ENCODE results near the gene FJX1.

Gene FJX1

DNA sequence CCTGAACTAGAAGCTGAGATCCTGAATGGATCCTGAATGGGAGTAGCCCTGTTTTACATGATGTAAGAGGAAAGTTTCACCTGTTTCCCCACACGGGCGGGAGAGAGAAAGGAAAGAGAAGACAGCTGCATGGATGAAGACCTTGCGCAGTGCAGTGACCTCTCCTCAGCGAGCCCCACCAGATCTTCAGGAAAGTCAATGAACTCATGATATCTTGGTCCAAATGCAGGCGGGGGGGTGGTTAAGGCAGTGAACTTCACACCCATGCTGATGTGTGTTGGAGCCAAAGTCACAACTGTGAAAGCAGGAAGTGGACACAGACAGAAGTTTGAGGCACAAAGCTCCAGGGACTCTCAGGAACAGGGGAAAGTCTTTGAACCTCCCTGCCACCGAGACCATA is 8.6 kb upstream of the FJX1 start:
- Histone ChIP-seq H3K79me1 (ENCODE audit: low read length) (no peaks in the 10 kb centered on the region), H3K4me1 (ENCODE audit: control insufficient read depth, low read depth, low read length) (no peaks in the 10 kb centered on the region), H2BK120ac (ENCODE audit: low read depth, low read length) (no peak overlapping the region), H3K27ac (ENCODE audit: low read depth, low read length) (no peak overlapping the region), H2BK5ac (ENCODE audit: low read length) (no peak overlapping the region), H3K4ac (ENCODE audit: low read depth, low read length) (no peak overlapping the region), H3K23ac (ENCODE audit: low read length) (no peak overlapping the region), H4K5ac (ENCODE audit: low read length) (no peak overlapping the region), H3K56ac (ENCODE audit: low read length) (no peak overlapping the region), H3K4me2 (ENCODE audit: low read length) (no peak overlapping the region), H3K27me3 (ENCODE audit: insufficient read depth, low read length, poor library complexity) (no peaks in the 10 kb centered on the region), H3K36me3 (ENCODE audit: control insufficient read depth, insufficient read depth, low read length) (no peaks in the 10 kb centered on the region), H4K8ac (ENCODE audit: low read depth, low read length) (no peak overlapping the region), H3K4me3 (ENCODE audit: low read length) (no peak overlapping the region), H3K18ac (ENCODE audit: low read length) (no peak overlapping the region), H3K9ac (ENCODE audit: low read length) (no peak overlapping the region), H2AK5ac (ENCODE audit: low read length) (no peak overlapping the region), H2BK15ac (replicated peaks; ENCODE audit: low read depth) (no peak overlapping the region), H3K79me2 (ENCODE audit: control insufficient read depth, insufficient read depth, low read length) (no peaks in the 10 kb centered on the region)
- no CpG with 5 or more reads among the region's 6 CpGs for WGBS (ENCODE audit: extremely low coverage, insufficient coverage, low lambda C conversion rate)
- no peak for DNase-seq

DNA sequence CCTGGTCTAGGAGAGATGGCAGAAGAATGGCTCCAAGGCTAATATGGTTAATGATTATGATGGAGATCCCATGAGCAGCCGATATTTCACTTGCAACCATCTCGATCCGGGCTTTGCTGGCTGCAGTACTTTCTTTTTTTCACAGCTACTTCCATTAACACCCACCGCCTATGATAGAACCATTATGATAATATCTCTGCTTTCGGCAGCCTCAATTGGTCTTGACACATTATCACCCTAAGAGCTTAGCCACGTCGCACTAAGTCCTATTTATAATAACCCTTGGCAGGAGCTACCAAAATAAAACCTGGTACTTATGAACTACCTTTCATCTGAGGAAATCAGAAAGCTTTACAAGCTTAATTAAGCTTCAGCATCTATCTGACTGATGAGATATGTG is 7.6 kb upstream of the FJX1 start:
- Histone ChIP-seq H3K4ac (ENCODE audit: low read depth, low read length) (no peak overlapping the region), H3K56ac (ENCODE audit: low read length) (no peak overlapping the region), H2BK15ac (replicated peaks; ENCODE audit: low read depth) (no peak overlapping the region), H2AK5ac (ENCODE audit: low read length) (no peak overlapping the region), H3K4me1 (ENCODE audit: control insufficient read depth, low read depth, low read length) (no peaks in the 10 kb centered on the region), H3K79me2 (ENCODE audit: control insufficient read depth, insufficient read depth, low read length) (no peaks in the 10 kb centered on the region), H3K36me3 (ENCODE audit: control insufficient read depth, insufficient read depth, low read length) (no peaks in the 10 kb centered on the region), H4K8ac (ENCODE audit: low read depth, low read length) (no peak overlapping the region), H2BK5ac (ENCODE audit: low read length) (no peak overlapping the region), H3K27ac (ENCODE audit: low read depth, low read length) (no peak overlapping the region), H3K4me3 (ENCODE audit: low read length) (no peak overlapping the region), H3K9ac (ENCODE audit: low read length) (no peak overlapping the region), H2BK120ac (ENCODE audit: low read depth, low read length) (no peak overlapping the region), H4K5ac (ENCODE audit: low read length) (no peak overlapping the region), H3K4me2 (ENCODE audit: low read length) (no peak overlapping the region), H3K79me1 (ENCODE audit: low read length) (no peaks in the 10 kb centered on the region), H3K23ac (ENCODE audit: low read length) (no peak overlapping the region), H3K27me3 (ENCODE audit: insufficient read depth, low read length, poor library complexity) (no peaks in the 10 kb centered on the region), H3K18ac (ENCODE audit: low read length) (no peak overlapping the region)
- WGBS (ENCODE audit: extremely low coverage, insufficient coverage, low lambda C conversion rate) = no CpG with 5 or more reads among the region's 7 CpGs
- DNase-seq = no peak

DNA sequence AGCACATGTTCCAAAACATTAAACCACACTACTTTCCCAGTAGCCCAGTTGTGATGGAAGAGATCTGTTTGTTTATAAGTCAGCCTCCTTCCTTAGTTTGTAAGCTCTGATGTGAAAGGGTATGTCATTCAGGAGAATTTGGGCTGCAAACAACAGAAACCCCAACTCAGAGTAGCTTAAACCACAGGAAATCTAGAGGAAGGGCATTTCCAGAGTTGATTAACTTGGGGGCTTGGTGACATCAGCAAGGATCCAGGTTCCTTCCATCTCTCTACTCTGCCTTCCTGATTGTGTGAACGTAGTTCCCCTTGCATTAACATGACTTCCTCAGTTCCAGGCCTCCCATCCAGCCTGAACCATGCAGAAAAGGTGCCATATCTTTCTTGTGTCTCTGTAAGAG is 6.5 kb upstream of the FJX1 start:
- no peak overlapping the region for H4K8ac ChIP-seq (ENCODE audit: low read depth, low read length)
- H3K4me3 ChIP-seq (ENCODE audit: low read length) = no peak overlapping the region
- no peak overlapping the region for H3K27ac ChIP-seq (ENCODE audit: low read depth, low read length)
- no peaks in the 10 kb centered on the region for H3K27me3 ChIP-seq (ENCODE audit: insufficient read depth, low read length, poor library complexity)
- H3K4ac ChIP-seq (ENCODE audit: low read depth, low read length) = no peak overlapping the region
- no CpG with 5 or more reads among the region's 1 CpG for WGBS (ENCODE audit: extremely low coverage, insufficient coverage, low lambda C conversion rate)
- no peaks in the 10 kb centered on the region for H3K79me1 ChIP-seq (ENCODE audit: low read length)
- no peak overlapping the region for H3K56ac ChIP-seq (ENCODE audit: low read length)
- no peak for DNase-seq
- no peaks in the 10 kb centered on the region for H3K36me3 ChIP-seq (ENCODE audit: control insufficient read depth, insufficient read depth, low read length)
- H3K9ac ChIP-seq (ENCODE audit: low read length) = no peak overlapping the region
- no peak overlapping the region for H2AK5ac ChIP-seq (ENCODE audit: low read length)
- no peak overlapping the region for H3K4me2 ChIP-seq (ENCODE audit: low read length)
- no peak overlapping the region for H2BK15ac ChIP-seq (replicated peaks; ENCODE audit: low read depth)
- H3K4me1 ChIP-seq (ENCODE audit: control insufficient read depth, low read depth, low read length) = no peaks in the 10 kb centered on the region
- no peak overlapping the region for H2BK120ac ChIP-seq (ENCODE audit: low read depth, low read length)
- H2BK5ac ChIP-seq (ENCODE audit: low read length) = no peak overlapping the region
- peak overlapping the region; percentile 29 for H3K23ac ChIP-seq (ENCODE audit: low read length)
- H4K5ac ChIP-seq (ENCODE audit: low read length) = no peak overlapping the region
- H3K79me2 ChIP-seq (ENCODE audit: control insufficient read depth, insufficient read depth, low read length) = no peaks in the 10 kb centered on the region
- no peak overlapping the region for H3K18ac ChIP-seq (ENCODE audit: low read length)

DNA sequence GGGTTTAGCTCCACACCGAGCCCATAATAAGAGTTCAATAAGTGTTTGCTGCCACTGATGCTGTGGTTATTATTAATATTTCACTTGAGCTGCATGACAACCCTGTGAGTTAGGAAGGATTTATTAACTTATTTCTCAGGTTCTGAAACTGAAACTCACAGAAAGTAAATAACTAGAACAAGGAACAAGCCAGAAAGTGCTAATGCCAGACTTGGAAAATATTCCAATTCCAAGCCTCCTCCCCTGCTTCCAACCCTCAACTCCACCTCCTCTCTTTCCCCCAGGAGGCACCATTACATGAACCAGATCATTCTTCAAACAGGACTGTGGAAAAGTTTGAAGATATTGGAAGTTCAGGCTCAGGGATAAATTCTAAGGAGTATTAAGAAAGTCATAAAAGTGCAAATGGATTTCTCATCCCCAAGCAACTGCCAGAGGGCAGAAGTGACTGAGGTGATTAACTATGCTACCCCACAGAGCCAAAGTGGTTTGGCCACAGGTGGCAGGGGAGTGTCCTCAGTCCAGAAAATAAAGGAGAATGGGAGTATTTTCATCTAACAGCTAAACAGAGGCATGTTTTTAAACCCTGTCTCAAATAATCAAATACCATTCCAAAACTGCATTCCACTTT is 3.2 kb upstream of the FJX1 start:
- H3K4ac ChIP-seq (ENCODE audit: low read depth, low read length) = no peak overlapping the region
- H2AK5ac ChIP-seq (ENCODE audit: low read length) = no peak overlapping the region
- H3K79me1 ChIP-seq (ENCODE audit: low read length) = no peaks in the 10 kb centered on the region
- H3K27ac ChIP-seq (ENCODE audit: low read depth, low read length) = no peak overlapping the region
- no peak overlapping the region for H2BK15ac ChIP-seq (replicated peaks; ENCODE audit: low read depth)
- H3K56ac ChIP-seq (ENCODE audit: low read length) = no peak overlapping the region
- H3K18ac ChIP-seq (ENCODE audit: low read length) = no peak overlapping the region
- H3K36me3 ChIP-seq (ENCODE audit: control insufficient read depth, insufficient read depth, low read length) = no peaks in the 10 kb centered on the region
- no peak overlapping the region for H3K9ac ChIP-seq (ENCODE audit: low read length)
- H2BK5ac ChIP-seq (ENCODE audit: low read length) = no peak overlapping the region
- H2BK120ac ChIP-seq (ENCODE audit: low read depth, low read length) = no peak overlapping the region
- no peak overlapping the region for H3K4me2 ChIP-seq (ENCODE audit: low read length)
- no peak overlapping the region for H4K8ac ChIP-seq (ENCODE audit: low read depth, low read length)
- H3K27me3 ChIP-seq (ENCODE audit: insufficient read depth, low read length, poor library complexity) = no peaks in the 10 kb centered on the region
- H3K79me2 ChIP-seq (ENCODE audit: control insufficient read depth, insufficient read depth, low read length) = peaks cover 6% of the 10 kb centered on the region
- WGBS (ENCODE audit: extremely low coverage, insufficient coverage, low lambda C conversion rate) = no CpG with 5 or more reads among the region's 1 CpG
- DNase-seq = peak; percentile 42
- H3K4me1 ChIP-seq (ENCODE audit: control insufficient read depth, low read depth, low read length) = peaks cover 4% of the 10 kb centered on the region
- no peak overlapping the region for H4K5ac ChIP-seq (ENCODE audit: low read length)
- H3K4me3 ChIP-seq (ENCODE audit: low read length) = no peak overlapping the region
- H3K23ac ChIP-seq (ENCODE audit: low read length) = no peak overlapping the region

DNA sequence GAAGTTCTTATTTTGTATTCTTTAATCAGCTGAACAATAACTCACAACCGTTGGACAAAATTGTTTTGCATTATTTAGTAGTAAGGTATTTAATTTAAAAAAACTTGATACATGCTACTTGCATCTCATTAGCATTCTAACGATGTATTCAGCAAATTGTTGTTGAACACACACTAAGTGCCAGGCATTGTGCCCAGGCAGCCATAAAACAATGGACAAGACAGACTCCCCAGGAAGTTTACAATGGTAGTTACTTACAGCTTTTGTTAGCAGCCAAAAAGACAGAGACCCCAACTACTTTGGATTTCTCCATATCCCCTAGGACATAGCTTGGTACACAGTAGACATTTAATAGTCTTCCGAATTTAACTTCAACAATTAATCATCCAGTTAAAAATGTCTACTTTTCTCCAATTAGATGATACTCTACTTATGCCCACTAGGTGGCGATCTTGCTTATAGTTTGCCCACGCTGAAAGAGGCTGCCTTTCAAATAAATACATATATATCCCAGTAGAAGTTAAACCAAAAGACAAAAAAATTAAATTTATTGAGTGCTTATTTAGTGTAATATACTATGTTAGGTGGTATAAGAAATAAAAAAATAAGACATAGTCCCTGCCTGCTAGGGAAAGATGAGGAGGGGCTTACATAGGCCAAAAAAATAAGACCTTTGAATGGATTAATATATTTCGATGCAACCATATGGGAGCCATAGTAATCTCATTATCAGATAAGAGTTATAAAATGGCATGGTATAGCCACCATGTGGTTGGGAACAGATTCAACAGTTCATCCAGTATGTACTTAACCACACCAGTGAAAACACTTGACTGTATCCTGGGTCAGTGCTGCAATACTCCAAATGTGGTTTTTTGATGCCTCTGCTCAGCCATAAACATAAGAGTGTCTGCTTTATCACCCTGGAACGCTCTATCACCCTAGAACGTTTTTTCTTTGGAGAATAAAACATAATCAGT is 2.0 kb upstream of the FJX1 start:
- peak; percentile 37 for DNase-seq
- no peak overlapping the region for H4K5ac ChIP-seq (ENCODE audit: low read length)
- H3K4me3 ChIP-seq (ENCODE audit: low read length) = no peak overlapping the region
- H3K4me1 ChIP-seq (ENCODE audit: control insufficient read depth, low read depth, low read length) = peaks cover 4% of the 10 kb centered on the region
- peaks cover 7% of the 10 kb centered on the region for H3K79me2 ChIP-seq (ENCODE audit: control insufficient read depth, insufficient read depth, low read length)
- H2BK15ac ChIP-seq (replicated peaks; ENCODE audit: low read depth) = no peak overlapping the region
- H3K79me1 ChIP-seq (ENCODE audit: low read length) = no peaks in the 10 kb centered on the region
- H3K4ac ChIP-seq (ENCODE audit: low read depth, low read length) = no peak overlapping the region
- no peak overlapping the region for H3K27ac ChIP-seq (ENCODE audit: low read depth, low read length)
- H2BK5ac ChIP-seq (ENCODE audit: low read length) = no peak overlapping the region
- H3K23ac ChIP-seq (ENCODE audit: low read length) = no peak overlapping the region
- H2BK120ac ChIP-seq (ENCODE audit: low read depth, low read length) = no peak overlapping the region
- no peak overlapping the region for H3K18ac ChIP-seq (ENCODE audit: low read length)
- H2AK5ac ChIP-seq (ENCODE audit: low read length) = no peak overlapping the region
- no peaks in the 10 kb centered on the region for H3K36me3 ChIP-seq (ENCODE audit: control insufficient read depth, insufficient read depth, low read length)
- H4K8ac ChIP-seq (ENCODE audit: low read depth, low read length) = no peak overlapping the region
- no peak overlapping the region for H3K9ac ChIP-seq (ENCODE audit: low read length)
- no peaks in the 10 kb centered on the region for H3K27me3 ChIP-seq (ENCODE audit: insufficient read depth, low read length, poor library complexity)
- H3K4me2 ChIP-seq (ENCODE audit: low read length) = no peak overlapping the region
- no peak overlapping the region for H3K56ac ChIP-seq (ENCODE audit: low read length)
- WGBS (ENCODE audit: extremely low coverage, insufficient coverage, low lambda C conversion rate) = no CpG with 5 or more reads among the region's 8 CpGs
